HG03378 (cell line): ENCODE measurements around the gene FZR1.
"Not testable (repeated sequence)": the region's sequence is repeated elsewhere in the genome, so short reads cannot be mapped to it uniquely, and the experiment has no call there.

ENCODE experiments used
- ATAC-seq: cut with Tn5 transposase; IDR thresholded peaks from one replicate; pipeline ENCODE4 v1.9.1; 2021; ENCODE audit warnings: mild to moderate bottlenecking, moderate library complexity; ENCODE audit not compliant: unreplicated experiment

FZR1 gene

DNA sequence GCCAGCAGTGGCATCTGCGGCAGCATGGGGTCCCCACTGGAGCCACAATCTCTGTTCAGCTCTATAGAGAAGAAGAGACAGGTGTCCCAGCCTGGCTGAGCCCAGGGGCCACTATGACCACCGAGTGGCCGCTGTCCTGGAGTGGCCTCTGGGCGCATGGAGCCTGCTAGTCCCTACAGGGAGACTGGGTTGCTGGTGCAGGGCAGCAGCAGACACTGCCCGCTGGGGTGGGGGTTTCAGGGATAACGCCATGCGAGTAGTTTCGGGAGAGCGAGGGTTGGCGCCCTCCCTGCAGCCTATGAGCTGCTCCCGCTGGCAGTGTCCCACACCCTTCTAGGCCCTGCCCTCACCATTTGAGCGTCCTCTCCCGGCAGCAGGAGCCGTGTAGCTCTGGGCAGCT is 22.0 kb downstream of the FZR1 start:
- no peak for ATAC-seq

DNA sequence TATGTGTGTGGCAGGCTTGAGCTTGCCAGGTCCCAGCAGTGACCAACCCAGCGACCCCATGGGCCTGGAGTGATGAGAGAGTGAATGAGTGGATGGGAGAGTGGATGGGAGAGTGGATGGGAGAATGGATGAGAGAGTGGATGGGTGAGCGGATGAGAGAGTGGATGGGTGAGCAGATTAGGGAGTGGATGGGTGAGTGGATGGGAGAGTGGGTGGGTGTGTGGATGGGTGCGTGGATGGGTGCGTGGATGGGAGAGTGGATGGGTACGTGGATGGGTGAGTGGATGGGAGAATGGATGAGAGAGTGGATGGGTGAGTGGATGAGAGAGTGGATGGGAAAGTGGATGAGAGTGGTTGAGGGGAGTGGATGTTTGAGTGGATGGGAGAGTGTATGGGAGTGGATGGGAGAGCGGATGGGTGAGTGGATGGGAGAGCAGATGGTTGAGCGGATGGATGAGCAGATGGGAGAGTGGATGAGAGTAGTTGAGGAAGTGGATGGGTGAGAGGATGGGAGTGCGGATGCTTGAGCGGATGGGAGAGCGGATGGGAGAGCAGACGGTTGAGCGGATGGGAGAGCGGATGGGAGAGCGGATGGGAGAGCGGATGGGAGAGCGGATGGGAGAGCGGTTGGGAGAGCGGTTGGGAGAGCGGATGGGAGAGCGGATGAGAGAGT is 22.6 kb downstream of the FZR1 start:
- ATAC-seq, result no peak

DNA sequence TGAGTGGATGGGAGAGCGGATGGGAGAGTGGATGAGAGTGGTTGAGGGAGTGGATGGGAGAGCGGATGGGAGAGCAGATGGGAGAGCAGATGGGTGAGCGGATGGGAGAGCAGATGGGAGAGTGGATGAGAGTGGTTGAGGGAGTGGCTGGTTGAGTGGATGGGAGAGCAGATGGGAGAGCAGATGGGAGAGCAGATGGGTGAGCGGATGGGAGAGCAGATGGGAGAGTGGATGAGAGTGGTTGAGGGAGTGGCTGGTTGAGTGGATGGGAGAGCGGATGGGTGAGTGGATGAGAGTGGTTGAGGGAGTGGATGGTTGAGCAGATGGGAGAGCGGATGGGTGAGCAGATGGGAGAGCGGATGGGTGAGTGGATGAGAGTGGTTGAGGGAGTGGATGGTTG is 23.2 kb downstream of the FZR1 start:
- ATAC-seq, result not testable (repeated sequence)

DNA sequence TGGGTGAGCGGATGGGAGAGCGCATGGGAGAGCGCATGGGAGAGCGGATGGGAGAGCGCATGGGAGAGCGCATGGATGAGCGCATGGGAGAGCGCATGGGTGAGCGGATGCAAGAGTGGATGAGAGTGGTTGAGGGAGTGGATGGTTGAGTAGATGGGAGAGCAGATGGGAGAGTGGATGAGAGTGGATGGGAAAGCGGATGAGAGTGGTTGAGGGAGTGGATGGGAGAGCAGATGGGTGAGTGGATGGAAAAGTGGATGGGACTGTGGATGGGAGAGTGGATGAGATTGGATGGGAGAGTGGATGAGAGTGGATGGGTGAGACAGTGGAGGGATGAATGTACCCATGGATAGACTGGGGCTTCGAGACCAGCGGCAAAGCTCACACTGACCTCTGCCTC is 24.3 kb downstream of the FZR1 start:
- ATAC-seq, result no peak

DNA sequence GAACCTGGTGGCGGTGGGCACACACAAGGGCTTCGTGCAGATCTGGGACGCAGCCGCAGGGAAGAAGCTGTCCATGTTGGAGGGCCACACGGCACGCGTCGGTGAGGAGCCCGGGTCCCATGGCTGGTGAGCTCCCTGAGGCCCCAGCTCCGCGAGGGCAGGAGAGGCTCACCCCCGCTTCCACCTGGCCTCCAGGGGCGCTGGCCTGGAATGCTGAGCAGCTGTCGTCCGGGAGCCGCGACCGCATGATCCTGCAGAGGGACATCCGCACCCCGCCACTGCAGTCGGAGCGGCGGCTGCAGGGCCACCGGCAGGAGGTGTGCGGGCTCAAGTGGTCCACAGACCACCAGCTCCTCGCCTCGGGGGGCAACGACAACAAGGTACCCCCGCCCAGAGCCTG is 25.6 kb downstream of the FZR1 start:
- no peak for ATAC-seq

DNA sequence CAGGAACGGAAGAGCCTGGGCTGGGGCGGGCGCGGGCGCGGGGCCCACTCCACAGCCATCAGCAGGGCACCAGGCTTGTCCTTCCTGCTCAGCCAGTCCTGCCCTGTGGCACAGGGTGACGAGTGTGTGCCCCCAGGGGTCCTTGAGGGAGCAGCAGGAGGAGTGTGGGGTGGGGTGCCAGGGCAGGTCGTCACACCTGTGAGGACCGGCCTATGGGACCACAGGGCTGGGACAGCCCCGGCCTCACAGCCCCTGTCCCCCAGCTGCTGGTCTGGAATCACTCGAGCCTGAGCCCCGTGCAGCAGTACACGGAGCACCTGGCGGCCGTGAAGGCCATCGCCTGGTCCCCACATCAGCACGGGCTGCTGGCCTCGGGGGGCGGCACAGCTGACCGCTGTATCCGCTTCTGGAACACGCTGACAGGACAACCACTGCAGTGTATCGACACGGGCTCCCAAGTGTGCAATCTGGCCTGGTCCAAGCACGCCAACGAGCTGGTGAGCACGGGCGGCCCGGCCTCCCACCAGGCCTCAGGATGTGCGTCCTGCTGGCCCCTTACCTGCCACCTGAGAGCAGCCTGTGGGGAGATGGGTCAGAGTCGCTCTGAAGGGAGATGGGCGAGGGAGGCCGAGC is 26.2 kb downstream of the FZR1 start:
- ATAC-seq, result no peak

DNA sequence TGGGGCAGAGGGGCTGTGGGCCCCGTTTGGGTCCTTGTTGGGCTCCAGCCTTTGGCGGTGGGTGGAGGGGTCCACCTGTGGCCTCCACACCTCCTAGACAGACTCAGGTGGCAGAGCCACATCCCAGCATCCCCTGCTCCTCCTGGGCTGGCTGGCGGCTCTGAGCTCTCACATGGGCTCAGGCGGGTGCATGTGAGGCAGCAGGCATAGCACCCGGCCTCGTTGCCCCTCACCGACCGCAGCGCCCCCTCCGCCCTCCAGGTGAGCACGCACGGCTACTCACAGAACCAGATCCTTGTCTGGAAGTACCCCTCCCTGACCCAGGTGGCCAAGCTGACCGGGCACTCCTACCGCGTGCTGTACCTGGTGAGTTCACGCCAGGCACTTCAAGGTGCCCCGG is 26.9 kb downstream of the FZR1 start:
- no peak for ATAC-seq

DNA sequence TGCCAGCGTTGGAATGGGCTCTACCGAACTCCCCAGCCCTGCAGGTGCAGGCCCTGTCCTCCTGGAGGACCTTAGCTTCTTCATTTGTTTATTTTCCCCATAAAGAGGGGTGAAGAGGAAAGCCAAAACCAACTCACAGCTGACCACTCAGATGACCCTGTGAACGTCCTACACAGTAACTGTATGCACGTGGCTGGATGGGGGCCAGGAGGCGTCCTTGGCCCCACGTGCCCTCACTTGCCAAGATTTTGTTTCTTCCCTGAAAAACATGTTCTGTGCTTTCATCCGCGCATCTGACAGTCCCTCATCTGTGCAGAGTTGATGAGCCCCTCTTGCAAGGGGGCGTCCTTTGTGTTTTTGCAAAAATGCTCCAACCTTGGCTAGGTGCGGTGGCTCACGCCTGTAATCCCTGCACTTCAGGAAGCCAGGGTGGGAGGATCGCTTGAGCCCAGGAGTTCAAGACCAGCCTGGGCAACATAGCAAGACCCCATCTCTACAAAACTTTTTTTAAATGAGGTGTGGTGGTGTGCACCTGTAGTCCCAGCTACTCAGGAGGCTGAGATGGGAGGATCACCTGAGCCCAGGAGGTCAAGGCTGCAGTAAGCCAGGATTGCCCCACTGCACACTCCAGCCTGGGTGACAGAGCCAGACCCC is 27.6 kb downstream of the FZR1 start:
- ATAC-seq, result no peak

DNA sequence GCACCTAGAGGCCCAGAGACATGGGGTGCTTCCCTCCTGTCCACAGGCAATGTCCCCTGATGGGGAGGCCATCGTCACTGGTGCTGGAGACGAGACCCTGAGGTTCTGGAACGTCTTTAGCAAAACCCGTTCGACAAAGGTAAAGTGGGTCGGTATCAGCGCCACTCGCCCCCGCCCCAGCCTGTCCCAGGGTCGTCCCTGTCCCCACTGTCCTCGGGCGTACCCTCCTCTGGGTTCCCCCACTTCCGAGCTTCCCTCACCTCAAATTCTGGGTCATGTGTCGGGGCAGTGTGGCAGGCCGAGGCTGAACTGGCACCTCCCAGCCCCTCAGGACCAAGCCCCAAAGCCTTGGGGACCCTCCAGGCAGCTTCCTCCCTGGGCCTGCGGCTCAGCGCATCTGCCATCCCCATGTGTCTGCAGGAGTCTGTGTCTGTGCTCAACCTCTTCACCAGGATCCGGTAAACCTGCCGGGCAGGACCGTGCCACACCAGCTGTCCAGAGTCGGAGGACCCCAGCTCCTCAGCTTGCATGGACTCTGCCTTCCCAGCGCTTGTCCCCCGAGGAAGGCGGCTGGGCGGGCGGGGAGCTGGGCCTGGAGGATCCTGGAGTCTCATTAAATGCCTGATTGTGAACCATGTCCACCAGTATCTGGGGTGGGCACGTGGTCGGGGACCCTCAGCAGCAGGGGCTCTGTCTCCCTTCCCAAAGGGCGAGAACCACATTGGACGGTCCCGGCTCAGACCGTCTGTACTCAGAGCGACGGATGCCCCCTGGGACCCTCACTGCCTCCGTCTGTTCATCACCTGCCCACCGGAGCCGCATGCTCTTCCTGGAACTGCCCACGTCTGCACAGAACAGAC is 28.5 kb downstream of the FZR1 start:
- no peak for ATAC-seq

DNA sequence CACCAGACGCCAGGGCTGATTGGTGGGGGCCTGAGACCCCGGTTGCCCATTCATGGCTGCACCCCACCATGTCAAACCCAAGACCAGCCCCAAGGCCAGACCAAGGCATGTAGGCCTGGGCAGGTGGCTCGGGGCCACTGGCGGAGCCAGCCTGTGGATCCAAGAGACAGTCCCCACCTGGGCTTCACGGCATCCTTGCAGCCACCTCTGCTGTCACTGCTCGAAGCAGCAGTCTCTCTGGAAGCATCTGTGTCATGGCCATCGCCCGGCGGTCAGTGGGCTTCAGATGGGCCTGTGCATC is 29.1 kb downstream of the FZR1 start:
- ATAC-seq, result no peak

DNA sequence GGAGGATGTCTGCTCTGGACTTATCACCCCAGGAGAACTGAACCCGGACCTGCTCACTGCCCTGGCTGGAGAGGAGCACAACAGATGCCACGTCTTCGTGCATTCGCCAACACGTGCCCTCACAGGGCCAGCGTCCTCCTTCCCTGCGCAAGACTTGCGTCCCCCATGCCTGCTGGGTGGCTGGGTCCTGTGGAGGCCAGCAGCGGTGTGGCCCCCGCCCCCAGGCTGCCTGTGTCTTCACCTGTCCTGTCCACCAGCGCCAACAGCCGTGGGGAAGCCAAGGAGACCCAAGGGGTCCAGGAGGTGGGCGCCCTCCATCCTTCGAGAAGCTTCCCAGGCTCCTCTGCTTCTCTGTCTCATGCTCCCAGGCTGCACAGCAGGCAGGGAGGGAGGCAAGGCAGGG is 29.5 kb downstream of the FZR1 start:
- ATAC-seq, result no peak

DNA sequence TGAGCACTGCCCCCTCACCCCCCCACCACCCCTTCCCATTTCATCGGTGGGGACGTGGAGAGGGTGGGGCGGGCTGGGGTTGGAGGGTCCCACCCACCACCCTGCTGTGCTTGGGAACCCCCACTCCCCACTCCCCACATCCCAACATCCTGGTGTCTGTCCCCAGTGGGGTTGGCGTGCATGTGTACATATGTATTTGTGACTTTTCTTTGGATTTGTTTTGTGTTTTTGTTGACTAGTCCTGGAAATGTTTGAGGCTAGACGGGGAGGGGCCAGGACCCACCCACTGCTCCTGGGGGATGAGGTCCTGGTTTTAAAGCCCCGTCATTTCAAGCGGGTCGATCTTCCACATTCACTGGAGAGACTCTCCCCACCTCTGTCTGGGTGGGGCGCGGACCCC is 29.9 kb downstream of the FZR1 start:
- no peak for ATAC-seq

DNA sequence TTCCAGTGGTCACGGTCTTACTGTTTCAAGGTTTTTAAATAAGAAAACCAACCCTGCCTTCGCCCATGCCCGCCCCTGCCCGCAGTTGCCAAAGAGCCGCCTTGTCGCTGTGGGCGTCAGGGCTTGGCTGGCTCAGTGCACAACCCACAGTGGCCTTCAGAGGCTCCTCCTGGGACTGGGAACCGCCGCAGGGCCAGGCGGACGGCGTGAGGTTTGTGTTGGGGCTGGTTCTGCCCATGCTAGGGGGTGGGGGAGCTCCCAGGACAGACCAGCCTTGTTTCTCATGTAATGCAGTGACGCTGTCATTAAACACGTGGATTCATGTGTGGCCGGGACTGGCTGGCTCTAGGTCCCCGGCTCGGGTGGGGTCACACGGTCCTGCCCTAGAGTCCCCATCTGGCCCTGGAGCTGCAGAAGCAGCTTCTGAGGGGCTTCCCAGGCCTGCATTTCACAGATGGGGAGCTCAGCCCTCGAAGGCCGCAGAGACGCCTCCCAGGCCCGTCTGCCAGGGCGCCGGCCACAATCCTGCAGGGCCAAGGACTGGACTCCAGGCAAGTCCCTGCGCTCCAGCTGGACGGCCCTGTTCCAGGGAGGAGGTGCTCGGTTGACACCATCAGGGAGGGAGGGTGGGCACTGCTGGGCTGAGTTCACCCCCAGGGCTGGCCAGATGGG is 30.5 kb downstream of the FZR1 start:
- no peak for ATAC-seq

DNA sequence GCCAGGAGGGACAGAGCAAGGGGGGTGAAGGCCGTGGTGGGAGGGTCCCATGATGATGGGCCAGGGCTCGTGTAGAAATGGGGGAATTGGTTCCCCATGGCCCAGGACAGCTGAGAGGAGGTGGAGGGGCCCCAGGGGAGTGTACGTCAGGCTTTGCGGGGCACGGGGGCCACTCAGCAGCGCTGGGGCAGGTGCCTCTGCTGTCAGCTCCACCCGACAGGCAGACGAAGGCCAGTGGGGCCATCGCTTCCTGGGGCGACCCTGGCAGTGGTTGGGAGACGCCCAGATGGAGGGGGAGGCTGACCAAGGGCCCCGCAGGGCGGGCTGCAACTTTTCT is 31.0 kb downstream of the FZR1 start:
- no peak for ATAC-seq

DNA sequence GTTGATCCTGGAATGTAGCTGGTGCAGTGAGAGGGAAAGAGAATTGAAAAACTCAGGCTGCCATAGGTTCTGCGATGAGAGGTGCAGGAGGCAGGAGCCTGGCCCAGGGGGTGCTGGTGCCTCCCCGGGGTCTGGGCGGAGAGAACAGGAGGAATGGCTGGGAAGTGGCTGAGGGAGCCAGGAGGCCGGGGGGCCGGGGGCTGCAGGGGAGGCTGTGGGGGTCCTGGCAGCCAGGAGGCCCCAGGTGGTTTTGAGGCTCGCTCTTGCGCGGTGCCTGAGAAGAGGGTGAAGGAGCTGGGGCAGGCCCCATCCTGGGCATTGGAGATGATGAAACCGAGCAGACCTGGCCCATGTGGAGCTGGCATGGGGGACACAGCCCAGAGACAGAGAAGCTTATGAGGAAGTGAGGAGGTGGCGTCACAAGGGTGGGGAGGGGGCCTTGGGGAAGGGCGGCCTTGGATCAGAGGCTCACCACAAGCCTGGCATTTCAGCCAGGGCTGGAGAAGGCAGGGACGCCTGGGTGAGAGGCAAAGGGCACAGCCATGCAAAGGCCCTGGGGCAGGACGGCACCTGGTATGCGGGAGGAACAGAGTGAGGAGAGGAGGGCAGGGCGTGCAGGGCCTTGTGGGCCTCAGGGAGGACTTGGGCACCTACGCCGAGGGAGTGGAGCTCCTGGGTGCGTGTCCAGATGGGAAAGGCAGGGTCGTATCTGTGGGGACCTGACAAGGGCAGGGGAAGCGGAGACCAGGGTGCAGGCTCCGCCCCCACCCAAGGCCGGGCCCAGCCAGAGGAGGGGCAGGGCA is 31.5 kb downstream of the FZR1 start:
- no peak for ATAC-seq

DNA sequence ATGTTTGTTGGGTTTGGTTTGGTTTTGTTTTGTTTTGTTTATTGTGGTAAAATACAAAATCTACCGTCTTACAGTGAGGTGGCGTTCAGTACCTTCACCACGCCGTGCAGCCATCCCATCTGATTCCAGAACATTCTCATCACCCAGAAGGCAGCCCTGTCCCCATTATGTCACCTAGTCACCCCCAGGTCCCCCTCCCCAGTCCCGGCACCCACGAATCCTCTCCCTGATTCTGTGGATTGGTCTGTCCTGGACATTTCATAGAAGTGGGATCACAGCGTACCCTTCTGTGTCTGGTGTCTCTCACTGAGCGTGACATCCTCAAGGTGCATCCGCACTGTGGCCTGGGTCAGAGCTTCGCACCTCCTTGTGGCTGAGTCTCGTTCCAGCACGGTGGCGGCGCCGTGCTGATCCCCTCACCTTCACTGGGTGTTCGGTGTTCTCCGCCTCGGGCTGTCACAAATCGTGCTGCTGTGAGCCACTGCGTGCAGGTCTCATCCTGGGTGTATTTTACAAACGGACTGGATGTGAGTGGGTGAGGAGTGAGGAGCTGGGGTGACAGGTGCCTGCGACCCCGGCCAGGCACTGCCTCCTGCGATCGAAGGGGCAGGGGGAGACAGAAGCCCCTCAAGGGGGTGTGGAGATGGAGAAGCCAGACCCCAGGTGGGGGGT is 32.3 kb downstream of the FZR1 start:
- no peak for ATAC-seq

DNA sequence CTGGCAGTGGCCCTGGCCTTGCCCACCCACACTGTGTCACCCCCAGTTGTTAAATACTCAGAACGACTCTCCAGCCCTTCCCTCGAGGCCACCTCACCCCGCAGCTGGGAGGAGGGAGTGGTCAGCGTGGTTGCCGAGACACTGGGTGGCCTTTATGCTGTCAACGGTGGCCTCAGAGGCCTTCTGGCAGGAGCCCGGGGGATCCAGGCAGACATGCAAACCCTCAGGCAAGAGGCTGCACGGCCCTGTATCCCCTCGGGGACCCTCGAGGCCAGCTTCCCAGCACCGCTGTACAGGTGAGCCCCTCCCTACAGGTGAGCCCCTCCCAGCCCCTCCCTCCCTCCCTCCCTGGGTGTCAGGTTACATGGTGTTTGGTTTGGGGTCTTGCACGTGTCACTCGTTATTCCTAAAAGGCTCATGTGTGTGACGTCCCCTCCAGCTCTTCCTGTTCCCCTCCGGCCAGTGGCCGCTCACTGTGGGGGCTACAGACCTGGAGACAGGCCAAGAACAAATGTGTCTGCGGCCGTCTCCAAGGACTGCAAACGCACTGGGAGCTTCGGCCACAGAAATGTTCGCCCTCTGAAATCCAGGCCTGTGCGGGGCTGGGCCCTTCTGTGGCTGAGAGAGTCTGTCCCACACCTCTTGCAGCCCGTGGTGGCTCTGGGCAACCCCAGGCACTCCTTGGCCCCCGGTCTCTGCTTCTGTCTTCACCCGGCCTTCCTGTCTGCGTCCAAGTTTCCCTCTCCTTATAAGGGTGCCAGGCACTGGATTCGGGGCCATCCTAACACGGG is 33.0 kb downstream of the FZR1 start, which contains the start of gene TEKTIP1:
Gene TEKTIP1, plus strand, starts transcription at position 210 of the 791 bp plus-strand sequence. Its CDS starts 4 bp downstream, at position 214.
- ATAC-seq, result no peak

DNA sequence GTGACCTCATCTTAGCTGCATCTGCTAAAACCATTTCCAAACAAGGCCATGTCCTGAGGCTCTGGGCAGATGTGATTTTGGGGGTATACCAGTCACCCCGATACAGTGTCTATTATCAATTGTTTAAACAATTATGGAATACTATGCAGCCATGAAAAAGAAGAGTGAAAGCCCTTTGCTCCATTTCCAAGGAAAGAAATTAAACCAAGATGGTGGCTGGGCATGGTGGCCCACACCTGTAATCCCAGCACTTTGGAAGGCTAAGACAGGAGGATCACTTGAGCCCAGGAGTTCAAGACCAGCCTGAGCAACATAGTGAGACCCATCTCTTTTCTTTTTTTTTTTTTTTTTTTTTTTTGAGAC is 33.6 kb downstream of the FZR1 start:
- no peak for ATAC-seq
